HepG2 (cell line): Measurements from ENCODE around the gene BUB1B. TPM values are rescaled to one million over a fixed set of nuclear protein-coding genes. Genes with fewer than 3 reads are reported as not detected.

ENCODE experiments used
- ATAC-seq: fragments of 200-7000 bp; cut with Tn5 transposase; 3 replicates; pipeline ENCODE4 v1.9.1; 2020; ENCODE audit warnings: mild to moderate bottlenecking, moderate library complexity
- BruUV-seq: library from RNA; stranded (reverse); fragments of 400-500 nt; replicated peaks from 2 replicates; lab custom pipeline; 2021; lab: Mats Ljungman, UMichigan
- CTCF ChIA-PET: fragments of 300-600 bp; formaldehyde crosslinking; extraction: SDS; loops from one replicate; lab custom pipeline; 2021; ENCODE audit warnings: low total read pairs, inconsistent platforms, low intra/inter-chr PET ratio; lab: Yijun Ruan, JAX
- POLR2A ChIA-PET: fragments of 350-600 bp; sonication (Branson Sonifier 250); formaldehyde crosslinking; loops from one replicate; lab custom pipeline; 2020; ENCODE audit warnings: antibody characterized with exemption, inconsistent platforms; lab: Yijun Ruan, JAX
- DNase-seq: peaks from one replicate; pipeline ENCODE4 v3.0.0-alpha.2; 2015; ENCODE audit warnings: low spot score
- FAIRE-seq: peaks from 3 replicates; lab custom pipeline; 2011; peaks lifted over from hg19 to GRCh38; lab: Jason Lieb, UNC
- H2AFZ ChIP-seq: one replicate; pipeline ENCODE4 v1.6.1; 2011; ENCODE audit warnings: low read length, inconsistent platforms
- H3K27ac ChIP-seq: fragments of 300-600 bp; 3 replicates; pipeline ENCODE4 v1.8.0; 2011; ENCODE audit warnings: mixed run types, mild to moderate bottlenecking, mixed read lengths, low read length, inconsistent platforms; ENCODE audit not compliant: insufficient read depth; ENCODE audit errors: extremely low read length
- H3K27me3 ChIP-seq, 2 experiments: fragments of 200-600 bp in 1 of 2; 2 replicates in 1 of 2; 3 replicates in 1 of 2; pipeline versions ENCODE4 v1.6.0 to v1.8.0; 2011; ENCODE audit warnings: low read length in 2 of 2, mild to moderate bottlenecking in 2 of 2, moderate library complexity in 2 of 2, inconsistent platforms in 1 of 2; ENCODE audit not compliant: insufficient read depth in 2 of 2, control insufficient read depth in 1 of 2
- H3K36me3 ChIP-seq, 2 experiments: fragments of 200-600 bp in 1 of 2; replicated peaks in 1 of 2; 2 replicates in 1 of 2; 3 replicates in 1 of 2; pipeline versions ENCODE4 v1.5.1 to v1.8.0; 2011; ENCODE audit warnings: low read length in 2 of 2, inconsistent platforms in 1 of 2; ENCODE audit not compliant: insufficient read depth in 2 of 2, control insufficient read depth in 1 of 2
- H3K4me1 ChIP-seq: 2 replicates; pipeline ENCODE4 v1.5.1; 2012; ENCODE audit warnings: low read length, inconsistent platforms; ENCODE audit not compliant: insufficient read depth
- H3K4me2 ChIP-seq: 2 replicates; pipeline ENCODE4 v1.6.0; 2011; ENCODE audit warnings: low read depth, low read length, inconsistent platforms
- H3K4me3 ChIP-seq, 3 experiments: fragments of 200-600 bp in 1 of 3; sonication (generic), shearing (Covaris generic) in 1 of 3; replicated peaks in 1 of 3; 2 replicates each; pipeline ENCODE4 v1.5.1; 2011 to 2016; ENCODE audit warnings: low read length in 3 of 3, inconsistent platforms in 2 of 3, low read depth in 2 of 3, mild to moderate bottlenecking in 2 of 3, control low read depth in 1 of 3, mixed read lengths in 1 of 3; ENCODE audit not compliant: insufficient read depth in 1 of 3
- H3K79me2 ChIP-seq: one replicate; pipeline ENCODE4 v1.6.1; 2011; ENCODE audit warnings: low read length, inconsistent platforms; ENCODE audit not compliant: insufficient read depth
- H3K9ac ChIP-seq: 2 replicates; pipeline ENCODE4 v1.6.0; 2011; ENCODE audit warnings: mild to moderate bottlenecking, low read depth, low read length, inconsistent platforms; ENCODE audit not compliant: insufficient read depth
- H3K9me3 ChIP-seq: 2 replicates; pipeline ENCODE4 v1.5.1; 2012; ENCODE audit warnings: mild to moderate bottlenecking, low read length
- H4K20me1 ChIP-seq: 2 replicates; pipeline ENCODE4 v1.6.0; 2011; ENCODE audit warnings: inconsistent platforms, mild to moderate bottlenecking, low read length, moderate library complexity; ENCODE audit not compliant: insufficient read depth
- DNMT3B ChIP-seq: conservative IDR thresholded peaks from 2 replicates; pipeline ENCODE4 v1.6.1; 2016; ENCODE audit warnings: missing biosample characterization, control low read depth
- FOXP4 ChIP-seq: sonication (generic); formaldehyde crosslinking; IDR thresholded peaks from 2 replicates; pipeline ENCODE4 v1.4.0; 2020; ENCODE audit warnings: missing genetic modification reagents
- KLF15 ChIP-seq: sonication (generic); formaldehyde crosslinking; IDR thresholded peaks from 2 replicates; pipeline ENCODE4 v1.8.1; 2023; ENCODE audit warnings: borderline replicate concordance, mild to moderate bottlenecking, inconsistent platforms, missing genetic modification reagents, mixed read lengths
- KLF16 ChIP-seq, 2 experiments: sonication (generic) in 1 of 2; formaldehyde crosslinking in 1 of 2; IDR thresholded peaks; 2 replicates each; pipeline versions ENCODE4 v1.6.1 to v1.8.0; 2016 to 2023; ENCODE audit warnings: missing genetic modification reagents in 2 of 2, missing compliant biosample characterization in 1 of 2
- NBN ChIP-seq: fragments of 450-650 bp; conservative IDR thresholded peaks from 2 replicates; pipeline ENCODE4 v1.6.1; 2017
- SCMH1 ChIP-seq: sonication (generic); formaldehyde crosslinking; IDR thresholded peaks from 2 replicates; pipeline ENCODE4 v1.9.0; 2021; ENCODE audit warnings: missing genetic modification reagents, mild to moderate bottlenecking, borderline replicate concordance
- ZNF589 ChIP-seq: sonication (generic); formaldehyde crosslinking; conservative IDR thresholded peaks from 2 replicates; pipeline ENCODE4 v1.8.0; 2022; ENCODE audit warnings: mild to moderate bottlenecking, moderate library complexity, missing genetic modification reagents
- ZNF687 ChIP-seq: sonication (generic); formaldehyde crosslinking; IDR thresholded peaks from 2 replicates; pipeline ENCODE4 v1.5.1; 2020; ENCODE audit warnings: mild to moderate bottlenecking, missing genetic modification reagents, moderate library complexity
- ZSCAN9 ChIP-seq: IDR thresholded peaks from 2 replicates; pipeline ENCODE4 v1.6.1; 2016; ENCODE audit warnings: borderline replicate concordance
- WGBS: methylation state at CpG from one replicate; pipeline ENCODE4 v1.1.6; 2017; ENCODE audit warnings: low lambda C conversion rate; 5-methylcytosine and 5-hydroxymethylcytosine counted together
- in situ Hi-C: cut with HindIII; loops from 2 replicates; pipeline ENCODE4 v1.10.0; 2017; ENCODE audit warnings: low pct_unique_long_range_greater_than_20kb; ENCODE audit not compliant: extremely low pct_ligation_motif_present
- intact Hi-C: fragments of 100-400 bp; cut with micrococcal nuclease; formaldehyde crosslinking; loops from one replicate; pipeline ENCODE4 v1.10.0; 2022; ENCODE audit not compliant: unreplicated experiment
- polyA plus RNA-seq, 8 experiments: library from polyadenylated mRNA; depleted of rRNA in 3 of 8; stranded (reverse) in 7 of 8; unstranded in 1 of 8; fragments of >200 nt; fragmentation: Illumina TruSeq in 4 of 8; extraction: Trizol in 4 of 8; gene quantifications; 2 replicates each; pipeline versions ENCODE4 v1.2.1 to v1.2.3, GENCODE V29; 2011 to 2016; ENCODE audit warnings: low read depth in 4 of 8, missing spikeins in 1 of 8, mixed read lengths in 1 of 8; ENCODE audit not compliant: insufficient read depth in 1 of 8
- total RNA-seq, 5 experiments: library from RNA; depleted of rRNA; stranded (reverse); fragments of >200 nt; fragmentation: Illumina TruSeq; extraction: Trizol; gene quantifications; 2 replicates each; pipeline ENCODE4 v1.2.3, GENCODE V29; 2016; ENCODE audit warnings: low read depth in 1 of 5
- TF ChIP-seq, protein P1 (sequence below): sonication (generic); formaldehyde crosslinking; IDR thresholded peaks from 2 replicates; pipeline ENCODE4 v1.5.0; 2020; ENCODE audit warnings: mild to moderate bottlenecking, missing genetic modification reagents, moderate library complexity

Gene BUB1B
- total and polyA plus RNA-seq, 2 of the 13 experiments (the other 11 are each of a cell fraction or from before 2014, with no cell fraction given), result 26.2 to 63.5 TPM

DNA sequence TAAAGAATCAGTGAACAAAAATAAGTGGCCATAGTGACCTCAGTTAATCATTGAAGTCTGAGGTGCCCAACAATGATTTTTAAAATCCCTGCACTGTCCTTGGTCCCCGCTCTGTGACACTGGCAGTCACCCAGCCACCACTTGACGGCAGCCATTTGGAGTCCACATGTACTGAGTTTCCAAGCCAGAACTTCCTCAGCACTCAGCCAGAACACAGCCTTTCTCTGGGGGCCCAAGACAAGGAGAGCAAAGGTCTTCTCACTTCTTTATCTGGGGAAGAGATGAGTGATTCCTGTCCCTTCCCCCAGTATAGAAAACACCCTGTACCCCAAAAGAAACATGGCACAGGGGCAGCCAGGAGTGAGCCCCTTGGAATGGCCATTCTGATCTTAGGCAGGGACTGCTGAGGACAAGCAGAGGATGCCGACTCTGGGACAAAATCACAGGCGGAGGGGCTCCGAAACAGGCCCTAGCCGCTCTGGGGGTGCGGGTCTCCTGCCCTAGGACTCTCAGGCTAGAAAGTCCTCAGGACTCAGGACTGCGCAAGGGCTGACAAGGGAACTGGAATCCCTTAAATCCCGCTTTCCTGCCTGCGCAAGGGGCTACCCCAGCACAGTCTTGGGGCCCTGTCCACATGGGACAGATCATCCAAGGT, 90.7 kb downstream of the BUB1B start:
- Histone ChIP-seq H3K9ac (no peak overlapping the region), H2AFZ (no peak overlapping the region), H3K27me3 (peaks cover 1 to 69% of the 10 kb centered on the region in 2 experiments; a peak in 4 of 5 replicates), H3K79me2 (no peaks in the 10 kb centered on the region), H3K36me3 (no peaks in the 10 kb centered on the region), H3K4me2 (no peak overlapping the region), H3K4me3 (no peak overlapping the region), H3K27ac (no peak overlapping the region), H4K20me1 (no peaks in the 10 kb centered on the region), H3K9me3 (no peaks in the 10 kb centered on the region), H3K4me1 (peaks cover 22% of the 10 kb centered on the region)
- CTCF ChIA-PET, result interaction anchor here (1.6 kb wide), 1 partner anchor 23 kb away, joined by 5 read pairs; no protein-coding TSS in a partner anchor
- 47% methylated on average over 3 of the region's 10 CpGs for WGBS
- DNase-seq, result no peak
- no peak for ATAC-seq
- in situ Hi-C loops, result no loop called here
- no peak for TF ChIP-seq ZNF589 (CRISPR knock-in tag)
- no peak for TF ChIP-seq FOXP4 (CRISPR knock-in tag)
- TF ChIP-seq ZSCAN9 (CRISPR knock-in tag), result no peak
- no peak for TF ChIP-seq KLF15
- TF ChIP-seq ZNF687, result no peak
- TF ChIP-seq, protein P1, sequence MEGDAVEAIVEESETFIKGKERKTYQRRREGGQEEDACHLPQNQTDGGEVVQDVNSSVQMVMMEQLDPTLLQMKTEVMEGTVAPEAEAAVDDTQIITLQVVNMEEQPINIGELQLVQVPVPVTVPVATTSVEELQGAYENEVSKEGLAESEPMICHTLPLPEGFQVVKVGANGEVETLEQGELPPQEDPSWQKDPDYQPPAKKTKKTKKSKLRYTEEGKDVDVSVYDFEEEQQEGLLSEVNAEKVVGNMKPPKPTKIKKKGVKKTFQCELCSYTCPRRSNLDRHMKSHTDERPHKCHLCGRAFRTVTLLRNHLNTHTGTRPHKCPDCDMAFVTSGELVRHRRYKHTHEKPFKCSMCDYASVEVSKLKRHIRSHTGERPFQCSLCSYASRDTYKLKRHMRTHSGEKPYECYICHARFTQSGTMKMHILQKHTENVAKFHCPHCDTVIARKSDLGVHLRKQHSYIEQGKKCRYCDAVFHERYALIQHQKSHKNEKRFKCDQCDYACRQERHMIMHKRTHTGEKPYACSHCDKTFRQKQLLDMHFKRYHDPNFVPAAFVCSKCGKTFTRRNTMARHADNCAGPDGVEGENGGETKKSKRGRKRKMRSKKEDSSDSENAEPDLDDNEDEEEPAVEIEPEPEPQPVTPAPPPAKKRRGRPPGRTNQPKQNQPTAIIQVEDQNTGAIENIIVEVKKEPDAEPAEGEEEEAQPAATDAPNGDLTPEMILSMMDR (CRISPR knock-in tag), result no peak
- TF ChIP-seq NBN, result no peak
- TF ChIP-seq SCMH1, result no peak
- no peak for TF ChIP-seq DNMT3B (CRISPR knock-in tag)
- no peak for TF ChIP-seq KLF16 (CRISPR knock-in tag; IDR thresholded peaks at IDR 0.05)
- POLR2A ChIA-PET, result no interaction called here
- intact Hi-C loops, result no loop called here
- FAIRE-seq, result no peak
- BruUV-seq, result no TSS peak
